NCI-H1105 (cell line): ENCODE results near the gene KLF1.
"Not testable (repeated sequence)": the region's sequence is repeated elsewhere in the genome, so short reads cannot be mapped to it uniquely, and the experiment has no call there.

ENCODE experiments used
- DNase-seq: peaks from one replicate; lab custom pipeline; 2025; lab: John Stamatoyannopoulos, UW

The KLF1 gene

GRCh38 chr19:12890787-12891552, 4.0 kb upstream of the KLF1 start, which contains the start of gene GCDH:
GCDH (plus strand) TSS chr19:12891160; CDS start chr19:12891305, 145 bp downstream.
- DNase-seq = peak; percentile 100

- not testable (repeated sequence) for DNase-seq
These were observed 3.3 kb upstream of the KLF1 start for GRCh38 chr19:12890299-12890786.

GRCh38 chr19:12888006-12888603, 1.1 kb upstream of the KLF1 start:
- DNase-seq = no peak

- DNase-seq = no peak
These were observed 391 bp downstream of the KLF1 start for GRCh38 chr19:12886651-12886968.

- no peak for DNase-seq
These were observed 1.0 kb downstream of the KLF1 start for GRCh38 chr19:12885749-12886650.

GRCh38 chr19:12884926-12885748, 1.9 kb downstream of the KLF1 start:
- no peak for DNase-seq

GRCh38 chr19:12884627-12884925, 2.4 kb downstream of the KLF1 start:
- DNase-seq = no peak

- DNase-seq = no peak
These were observed 2.8 kb downstream of the KLF1 start for GRCh38 chr19:12884202-12884601.

GRCh38 chr19:12882589-12882988, 4.4 kb downstream of the KLF1 start:
- DNase-seq = no peak

- peak; percentile 98 for DNase-seq
These were observed 5.7 kb downstream of the KLF1 start, which contains the start of gene DNASE2 for GRCh38 chr19:12881172-12881808. DNASE2 (minus strand) TSS chr19:12881449; CDS start chr19:12881375, 74 bp downstream.

- DNase-seq = no peak
These were observed 6.3 kb downstream of the KLF1 start for GRCh38 chr19:12880551-12881171.

- DNase-seq = no peak
These were observed 11.9 kb downstream of the KLF1 start for GRCh38 chr19:12875086-12875485.

GRCh38 chr19:12873891-12874745, 12.9 kb downstream of the KLF1 start:
- no peak for DNase-seq

GRCh38 chr19:12872941-12873890, 13.8 kb downstream of the KLF1 start:
- no peak for DNase-seq

GRCh38 chr19:12872255-12872654, 14.7 kb downstream of the KLF1 start:
- DNase-seq = no peak

GRCh38 chr19:12871681-12872080, 15.3 kb downstream of the KLF1 start:
- no peak for DNase-seq

GRCh38 chr19:12868540-12869112, 18.4 kb downstream of the KLF1 start:
- DNase-seq = no peak
